IMR-90 (cell line): ENCODE data around the gene NECAB2. TPM values are rescaled to one million over a fixed set of nuclear protein-coding genes. Genes with fewer than 3 reads are reported as not detected.

ENCODE experiments used
- ATAC-seq: fragments of 200-7000 bp; cut with Tn5 transposase; 2 replicates; pipeline ENCODE4 v1.9.1; 2020; ENCODE audit warnings: low read depth, mild to moderate bottlenecking, moderate library complexity
- BruUV-seq: library from RNA; stranded (reverse); fragments of 400-500 nt; replicated peaks from 2 replicates; lab custom pipeline; 2021; lab: Mats Ljungman, UMichigan
- CTCF ChIA-PET: fragments of 300-600 bp; formaldehyde crosslinking; extraction: SDS; loops from one replicate; lab custom pipeline; 2021; ENCODE audit warnings: antibody characterized with exemption; lab: Yijun Ruan, JAX
- POLR2A ChIA-PET: fragments of 300-600 bp; sonication (Branson Sonifier 250); formaldehyde crosslinking; loops from one replicate; lab custom pipeline; 2022; ENCODE audit warnings: antibody characterized with exemption; ENCODE audit not compliant: unreplicated experiment; lab: Charles Lee
- DNase-seq: peaks from one replicate; pipeline ENCODE4 v3.0.0; 2013
- H2AFZ ChIP-seq: replicated peaks from 2 replicates; pipeline ENCODE3; 2013; ENCODE audit warnings: low read length, mild to moderate bottlenecking; ENCODE audit not compliant: poor library complexity
- H2AK5ac ChIP-seq: 2 replicates; pipeline ENCODE4 v1.6.1; 2013; ENCODE audit warnings: low read depth, low read length, inconsistent platforms
- H2AK9ac ChIP-seq: replicated peaks from 2 replicates; pipeline ENCODE3; 2013; ENCODE audit warnings: mild to moderate bottlenecking, low read depth, low read length, moderate library complexity; ENCODE audit not compliant: poor library complexity
- H2BK120ac ChIP-seq: 2 replicates; pipeline ENCODE4 v1.6.1; 2013; ENCODE audit warnings: low read depth, low read length, inconsistent platforms
- H2BK15ac ChIP-seq: 3 replicates; pipeline ENCODE4 v1.6.1; 2013; ENCODE audit warnings: low read depth, low read length, inconsistent platforms
- H2BK20ac ChIP-seq: 2 replicates; pipeline ENCODE4 v1.6.1; 2013; ENCODE audit warnings: low read depth, mild to moderate bottlenecking, inconsistent platforms, low read length, moderate library complexity
- H2BK5ac ChIP-seq: 2 replicates; pipeline ENCODE4 v1.6.1; 2013; ENCODE audit warnings: mild to moderate bottlenecking, low read depth, low read length, inconsistent platforms; ENCODE audit not compliant: poor library complexity, severe bottlenecking
- H3K14ac ChIP-seq: replicated peaks from 2 replicates; pipeline ENCODE4 v1.6.1; 2013; ENCODE audit warnings: low read depth, low read length, inconsistent platforms
- H3K18ac ChIP-seq: 2 replicates; pipeline ENCODE4 v1.6.1; 2013; ENCODE audit warnings: low read depth, low read length, control low read depth
- H3K23ac ChIP-seq: 2 replicates; pipeline ENCODE4 v1.6.1; 2013; ENCODE audit warnings: low read depth, low read length, inconsistent platforms
- H3K27ac ChIP-seq: 2 replicates; pipeline ENCODE4 v1.5.1; 2013; ENCODE audit warnings: mild to moderate bottlenecking, control low read depth, low read length; ENCODE audit not compliant: insufficient read depth
- H3K27me3 ChIP-seq: 2 replicates; pipeline ENCODE4 v1.6.1; 2013; ENCODE audit warnings: low read length; ENCODE audit not compliant: control insufficient read depth, insufficient read depth
- H3K36me3 ChIP-seq: 2 replicates; pipeline ENCODE4 v1.6.1; 2013; ENCODE audit warnings: low read length, mixed read lengths; ENCODE audit not compliant: control insufficient read depth, insufficient read depth
- H3K4ac ChIP-seq: 2 replicates; pipeline ENCODE4 v1.6.1; 2013; ENCODE audit warnings: low read depth, low read length, inconsistent platforms
- H3K4me1 ChIP-seq: 2 replicates; pipeline ENCODE4 v1.6.1; 2013; ENCODE audit warnings: low read length, mixed read lengths; ENCODE audit not compliant: control insufficient read depth, insufficient read depth
- H3K4me2 ChIP-seq: 2 replicates; pipeline ENCODE4 v1.6.1; 2013; ENCODE audit warnings: low read depth, mild to moderate bottlenecking, control low read depth, low read length, moderate library complexity
- H3K4me3 ChIP-seq: 2 replicates; pipeline ENCODE4 v1.5.1; 2013; ENCODE audit warnings: low read depth, mild to moderate bottlenecking, control low read depth, low read length, moderate library complexity; ENCODE audit not compliant: insufficient read depth
- H3K56ac ChIP-seq: 2 replicates; pipeline ENCODE4 v1.6.1; 2013; ENCODE audit warnings: low read length, inconsistent platforms; ENCODE audit not compliant: insufficient read depth; ENCODE audit errors: extremely low read depth
- H3K79me1 ChIP-seq, 2 experiments: 2 replicates each; pipeline ENCODE4 v1.6.1; 2013; ENCODE audit warnings: low read length in 2 of 2, inconsistent platforms in 1 of 2, low read depth in 1 of 2
- H3K9ac ChIP-seq: 2 replicates; pipeline ENCODE4 v1.6.1; 2013; ENCODE audit warnings: low read depth, low read length, control low read depth
- H3K9me1 ChIP-seq: 2 replicates; pipeline ENCODE4 v1.6.1; 2013; ENCODE audit warnings: low read length, inconsistent platforms; ENCODE audit not compliant: insufficient read depth
- H3K9me3 ChIP-seq: 2 replicates; pipeline ENCODE4 v1.6.1; 2013; ENCODE audit warnings: low read length; ENCODE audit not compliant: control insufficient read depth, insufficient read depth
- H4K20me1 ChIP-seq: 2 replicates; pipeline ENCODE4 v1.6.1; 2013; ENCODE audit warnings: low read length, inconsistent platforms; ENCODE audit not compliant: insufficient read depth
- H4K5ac ChIP-seq: 2 replicates; pipeline ENCODE4 v1.6.1; 2013; ENCODE audit warnings: mild to moderate bottlenecking, low read depth, low read length, control low read depth
- H4K8ac ChIP-seq, 2 experiments: 2 replicates each; pipeline ENCODE4 v1.6.1; 2013; ENCODE audit warnings: low read depth in 2 of 2, low read length in 2 of 2, control low read depth in 1 of 2, inconsistent platforms in 1 of 2
- H4K91ac ChIP-seq: 2 replicates; pipeline ENCODE4 v1.6.1; 2013; ENCODE audit warnings: low read depth, low read length, inconsistent platforms; ENCODE audit not compliant: insufficient read depth
- CHD1 ChIP-seq: IDR thresholded peaks from 2 replicates; pipeline ENCODE4 v1.6.1; 2012; ENCODE audit warnings: low read depth, low read length, improper control_type of control experiment
- ELK1 ChIP-seq: fragments of 150-350 bp; IDR thresholded peaks from 2 replicates; pipeline ENCODE4 v1.6.1; 2016; ENCODE audit warnings: low read depth, mild to moderate bottlenecking, low read length, moderate library complexity, borderline replicate concordance
- MAFK ChIP-seq: IDR thresholded peaks from 2 replicates; pipeline ENCODE4 v1.6.1; 2012; ENCODE audit warnings: low read depth, low read length, improper control_type of control experiment
- NFE2L2 ChIP-seq: fragments of 150-350 bp; IDR thresholded peaks from 2 replicates; pipeline ENCODE4 v1.6.1; 2016; ENCODE audit warnings: low read depth, mild to moderate bottlenecking, low read length
- POLR2A ChIP-seq: IDR thresholded peaks from 2 replicates; pipeline ENCODE4 v1.6.1; 2012; ENCODE audit warnings: mild to moderate bottlenecking, low read depth, low read length
- RAD21 ChIP-seq: IDR thresholded peaks from 2 replicates; pipeline ENCODE4 v1.6.1; 2012; ENCODE audit warnings: low read length, improper control_type of control experiment
- RCOR1 ChIP-seq: IDR thresholded peaks from 2 replicates; pipeline ENCODE4 v1.6.1; 2012; ENCODE audit warnings: mild to moderate bottlenecking, low read length, improper control_type of control experiment; ENCODE audit not compliant: insufficient replicate concordance
- RFX5 ChIP-seq: IDR thresholded peaks from 2 replicates; pipeline ENCODE4 v1.8.0; 2012; ENCODE audit warnings: low read depth, mild to moderate bottlenecking, low read length, moderate library complexity
- SMC3 ChIP-seq: fragments of 150-350 bp; IDR thresholded peaks from 2 replicates; pipeline ENCODE4 v1.6.1; 2016; ENCODE audit warnings: low read depth, mild to moderate bottlenecking, antibody characterized with exemption, low read length, moderate library complexity
- WGBS, 2 experiments: methylation state at CpG; one replicate each; pipeline versions ENCODE4 v1.1.5 to v1.1.7; 2013; ENCODE audit warnings: missing lambda C conversion rate in 2 of 2; ENCODE audit not compliant: insufficient read length in 1 of 2; ENCODE audit errors: extremely low coverage in 2 of 2; 5-methylcytosine and 5-hydroxymethylcytosine counted together
- dilution Hi-C: fragments of 300-500 bp; cut with HindIII; formaldehyde crosslinking; loops from one replicate; pipeline ENCODE4 v1.14.3; 2018; ENCODE audit warnings: low sequenced_read_pairs; ENCODE audit not compliant: unreplicated experiment
- in situ Hi-C: fragments of 300-500 bp; cut with MboI; formaldehyde crosslinking; loops from 3 replicates; pipeline ENCODE4 v1.14.3; 2019; ENCODE audit warnings: low sequenced_read_pairs, inconsistent platforms, mixed read lengths
- intact Hi-C: fragments of 100-400 bp; cut with micrococcal nuclease; formaldehyde crosslinking; loops from 2 replicates; pipeline ENCODE4 v1.10.0; 2022
- polyA plus RNA-seq, 3 experiments: library from polyadenylated mRNA; depleted of rRNA; stranded (reverse); fragments of >200 nt; gene quantifications; 2 replicates each; pipeline ENCODE4 v1.2.3, GENCODE V29; 2012; ENCODE audit warnings: low replicate concordance in 1 of 3
- total RNA-seq: library from RNA; depleted of rRNA; stranded (reverse); fragments of >200 nt; gene quantifications from 2 replicates; pipeline ENCODE4 v1.2.3, GENCODE V29; 2012

NECAB2 gene
- total and polyA plus RNA-seq, 2 of the 4 experiments (the other 2 are of a cell fraction), result 0.27 TPM; not detected in 1

DNA sequence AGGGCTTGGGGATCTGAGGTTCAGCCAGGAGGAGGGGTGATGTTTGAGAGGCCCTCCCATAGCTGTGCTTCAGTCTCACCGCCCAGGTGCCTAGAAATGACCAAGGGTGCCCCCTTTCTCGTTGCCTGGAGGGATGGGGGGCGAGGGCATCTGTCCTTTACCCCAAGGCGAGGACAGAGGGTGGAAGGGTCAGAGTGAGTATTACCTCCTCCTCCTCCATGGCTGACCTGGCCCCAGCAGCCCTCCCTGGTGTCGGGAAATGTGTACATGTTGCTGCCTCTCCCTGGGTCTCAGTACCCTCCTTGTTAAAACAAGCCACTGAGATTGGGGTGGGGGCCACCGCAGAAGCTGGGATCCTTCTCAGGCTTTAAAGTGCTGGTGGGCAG, 2.4 kb downstream of the NECAB2 start:
- no peak overlapping the region for H3K23ac ChIP-seq
- no peak overlapping the region for H3K27ac ChIP-seq
- BruUV-seq, result no TSS peak
- H4K91ac ChIP-seq, result no peak overlapping the region
- no peaks in the 10 kb centered on the region for H3K9me3 ChIP-seq
- H4K5ac ChIP-seq, result no peak overlapping the region
- no peak for TF ChIP-seq RCOR1
- no peak for TF ChIP-seq SMC3
- no peak for TF ChIP-seq ELK1
- no peak for TF ChIP-seq MAFK
- TF ChIP-seq POLR2A, result no peak
- TF ChIP-seq NFE2L2, result no peak
- TF ChIP-seq CHD1, result no peak
- TF ChIP-seq RAD21, result no peak
- no peak for TF ChIP-seq RFX5
- H3K14ac ChIP-seq, result no peak overlapping the region
- dilution Hi-C loops, result no loop called here
- H3K79me1 ChIP-seq, result no peaks in the 10 kb centered on the region
- DNase-seq (no peak), ATAC-seq (no peak)
- no peaks in the 10 kb centered on the region; the same call in none of the 2 replicates for H4K20me1 ChIP-seq
- no peak overlapping the region for H4K8ac ChIP-seq
- H2AFZ ChIP-seq, result no peak overlapping the region
- POLR2A ChIA-PET, result no interaction called here
- no peak overlapping the region for H3K9ac ChIP-seq
- no peaks in the 10 kb centered on the region; the same call in 1 of the 2 replicates for H3K36me3 ChIP-seq
- in situ Hi-C loops, result loop anchor here (25.0 kb wide), 1 partner anchor 517 kb away; no protein-coding TSS in a partner anchor
- no peak overlapping the region for H2BK20ac ChIP-seq
- no peaks in the 10 kb centered on the region for H3K4me1 ChIP-seq
- no peak overlapping the region for H2AK5ac ChIP-seq
- no peak overlapping the region for H2BK5ac ChIP-seq
- no peak overlapping the region for H2BK15ac ChIP-seq
- CTCF ChIA-PET, result interaction anchor here (1.4 kb wide), 1 partner anchor 93 kb away, joined by 5 read pairs; no protein-coding TSS in a partner anchor
- no peak overlapping the region for H3K4me2 ChIP-seq
- H3K56ac ChIP-seq, result no peak overlapping the region
- peak overlapping the region; percentile 42 for H2AK9ac ChIP-seq
- intact Hi-C loops, result no loop called here
- H3K9me1 ChIP-seq, result no peaks in the 10 kb centered on the region; the same call in 1 of the 2 replicates
- H3K27me3 ChIP-seq, result peaks cover 34% of the 10 kb centered on the region
- H3K4me3 ChIP-seq, result no peak overlapping the region
- no peak overlapping the region for H3K18ac ChIP-seq
- 59% methylated on average over 2 of the region's 6 CpGs; no CpG with 5 or more reads in 1 of the 2 experiments for WGBS, 2 experiments
- no peak overlapping the region for H2BK120ac ChIP-seq
- H3K4ac ChIP-seq, result no peak overlapping the region
